Stimulated activated CD4-positive, alpha-beta T cell treated with anti-CD3 and anti-CD28 coated beads, Interleukin-4, amount 100 ng/mL, for 4 hours (primary cell): ENCODE measurements around the gene AGFG2.

ENCODE experiments used
- DNase-seq, 2 experiments: peaks; one replicate each; pipeline ENCODE4 v3.0.0-alpha.2; 2020

The AGFG2 gene

DNA sequence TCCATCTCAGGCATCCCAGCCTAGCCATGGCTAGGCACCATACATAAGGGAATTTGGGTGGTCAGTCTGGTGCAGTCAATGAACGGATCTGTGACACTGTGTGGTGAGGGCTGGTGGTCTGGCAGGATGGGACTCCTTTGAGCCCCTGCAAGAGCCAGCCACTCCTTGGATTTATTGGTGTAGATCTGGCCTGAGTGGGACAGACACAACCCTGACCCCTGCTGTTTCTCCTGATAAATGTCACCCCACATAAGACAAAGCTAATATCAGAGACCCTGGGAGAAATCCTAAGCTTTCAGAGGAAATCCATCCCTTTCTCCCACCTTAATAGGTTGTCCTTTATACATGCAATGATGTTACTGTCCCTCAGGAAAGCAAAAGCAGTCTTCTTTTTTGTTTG, 49.4 kb downstream of the AGFG2 start:
- no peak for DNase-seq

DNA sequence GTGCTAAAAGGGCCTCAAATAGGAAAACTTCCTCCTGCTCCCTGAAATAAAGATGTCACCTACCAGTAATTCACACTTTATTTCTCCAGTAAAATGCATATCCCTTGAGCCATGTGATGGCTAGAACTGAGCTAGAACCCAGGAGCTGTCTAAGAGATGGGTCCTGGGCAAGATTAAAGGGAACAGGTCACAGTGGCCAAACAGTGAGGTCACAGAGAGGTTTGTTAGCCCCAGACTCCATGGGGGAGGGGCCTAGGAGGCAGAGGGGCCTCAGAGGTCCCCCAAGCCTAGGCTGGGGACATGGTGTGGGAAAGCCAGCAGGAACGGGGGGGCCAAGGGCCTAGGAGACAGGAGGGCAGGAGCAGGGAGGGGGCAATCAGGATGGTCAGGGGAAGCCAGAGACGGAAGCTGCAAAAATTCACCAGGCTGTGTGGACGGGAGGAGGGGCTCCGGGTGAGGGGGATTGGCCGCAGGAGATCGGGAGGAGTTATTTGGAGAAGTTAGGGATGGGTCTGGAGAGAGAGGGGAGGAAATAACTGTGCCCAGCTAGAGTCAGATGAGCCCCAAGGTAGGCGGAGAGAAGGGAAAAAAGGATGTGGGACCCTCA, 50.4 kb downstream of the AGFG2 start:
- no peak for DNase-seq

DNA sequence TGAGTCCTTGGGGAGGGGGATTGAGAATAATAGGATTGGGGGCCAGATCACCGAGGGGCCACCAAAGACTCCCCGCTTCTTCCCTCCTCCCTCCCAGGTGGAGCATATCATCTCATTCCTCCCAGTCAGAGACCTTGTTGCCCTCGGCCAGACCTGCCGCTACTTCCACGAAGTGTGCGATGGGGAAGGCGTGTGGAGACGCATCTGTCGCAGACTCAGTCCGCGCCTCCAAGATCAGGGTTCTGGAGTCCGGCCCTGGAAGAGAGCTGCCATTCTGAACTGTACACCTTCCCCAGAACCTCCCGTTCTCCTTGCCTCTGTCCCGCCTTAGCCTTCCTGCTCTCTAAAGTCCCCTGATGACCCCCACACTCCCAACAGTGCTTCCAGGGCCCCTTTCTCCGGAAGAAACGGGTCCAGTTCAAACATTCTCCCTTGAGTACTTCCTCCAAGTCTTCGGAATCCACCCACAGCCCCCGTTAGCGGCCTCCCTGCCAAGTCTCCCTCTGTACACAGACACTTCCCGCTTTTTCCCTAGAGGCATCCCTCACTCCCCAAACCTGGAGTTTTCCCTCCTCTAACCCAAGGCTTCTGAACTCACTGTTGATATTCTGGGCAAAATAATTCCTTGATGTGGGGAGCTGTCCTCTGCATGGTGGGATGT, 51.2 kb downstream of the AGFG2 start:
- no peak for DNase-seq

DNA sequence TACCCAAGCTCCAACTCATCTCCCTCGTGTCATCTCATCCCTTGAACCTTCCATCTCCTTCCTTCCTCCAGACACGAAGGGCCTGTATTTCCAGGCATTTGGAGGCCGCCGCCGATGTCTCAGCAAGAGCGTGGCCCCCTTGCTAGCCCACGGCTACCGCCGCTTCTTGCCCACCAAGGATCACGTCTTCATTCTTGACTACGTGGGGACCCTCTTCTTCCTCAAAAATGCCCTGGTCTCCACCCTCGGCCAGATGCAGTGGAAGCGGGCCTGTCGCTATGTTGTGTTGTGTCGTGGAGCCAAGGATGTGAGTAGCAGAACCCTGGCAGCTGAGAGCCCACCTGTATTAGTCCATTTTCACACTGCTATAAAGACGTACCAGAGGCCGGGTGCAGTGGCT, 52.6 kb downstream of the AGFG2 start:
- no peak for DNase-seq

DNA sequence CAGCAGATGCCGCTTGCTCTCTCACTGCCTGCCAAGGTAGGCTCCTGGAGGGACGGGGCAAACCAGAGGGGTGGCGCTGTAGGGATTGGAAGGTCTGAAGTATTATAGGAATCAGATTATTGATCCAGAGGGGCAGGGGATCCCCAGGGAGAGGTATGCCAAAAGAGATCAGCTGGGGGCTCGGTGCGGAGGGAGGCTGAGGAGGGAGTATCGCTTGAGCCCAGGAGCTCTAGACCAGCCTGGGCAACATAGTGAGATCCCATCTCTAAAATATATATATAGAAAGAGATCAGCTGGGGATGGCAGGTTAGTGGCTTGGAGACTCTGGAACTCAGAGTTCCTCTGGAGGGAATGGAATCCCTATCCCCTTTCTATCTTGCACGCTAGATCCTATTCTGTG, 56.2 kb downstream of the AGFG2 start:
- DNase-seq, result no peak

DNA sequence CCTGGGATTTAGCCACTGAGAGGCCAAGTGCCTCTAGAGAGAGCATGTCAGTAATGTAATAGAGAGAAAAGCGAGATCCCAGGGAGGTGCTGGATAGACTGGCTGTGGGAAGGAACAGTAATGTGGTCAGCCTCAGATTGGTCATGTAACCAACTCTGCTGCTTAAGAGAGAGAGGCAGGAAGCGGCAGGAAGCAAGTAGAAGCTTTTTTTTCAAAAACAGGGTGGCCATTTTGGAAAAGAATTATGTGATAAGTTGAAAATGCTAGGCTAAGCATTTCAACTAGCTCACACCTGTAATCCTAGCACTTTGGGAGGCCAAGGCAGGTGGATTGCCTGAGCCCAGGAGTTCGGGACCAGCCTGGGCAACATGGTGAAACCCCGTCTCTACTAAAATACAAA, 59.4 kb downstream of the AGFG2 start:
- no peak for DNase-seq

DNA sequence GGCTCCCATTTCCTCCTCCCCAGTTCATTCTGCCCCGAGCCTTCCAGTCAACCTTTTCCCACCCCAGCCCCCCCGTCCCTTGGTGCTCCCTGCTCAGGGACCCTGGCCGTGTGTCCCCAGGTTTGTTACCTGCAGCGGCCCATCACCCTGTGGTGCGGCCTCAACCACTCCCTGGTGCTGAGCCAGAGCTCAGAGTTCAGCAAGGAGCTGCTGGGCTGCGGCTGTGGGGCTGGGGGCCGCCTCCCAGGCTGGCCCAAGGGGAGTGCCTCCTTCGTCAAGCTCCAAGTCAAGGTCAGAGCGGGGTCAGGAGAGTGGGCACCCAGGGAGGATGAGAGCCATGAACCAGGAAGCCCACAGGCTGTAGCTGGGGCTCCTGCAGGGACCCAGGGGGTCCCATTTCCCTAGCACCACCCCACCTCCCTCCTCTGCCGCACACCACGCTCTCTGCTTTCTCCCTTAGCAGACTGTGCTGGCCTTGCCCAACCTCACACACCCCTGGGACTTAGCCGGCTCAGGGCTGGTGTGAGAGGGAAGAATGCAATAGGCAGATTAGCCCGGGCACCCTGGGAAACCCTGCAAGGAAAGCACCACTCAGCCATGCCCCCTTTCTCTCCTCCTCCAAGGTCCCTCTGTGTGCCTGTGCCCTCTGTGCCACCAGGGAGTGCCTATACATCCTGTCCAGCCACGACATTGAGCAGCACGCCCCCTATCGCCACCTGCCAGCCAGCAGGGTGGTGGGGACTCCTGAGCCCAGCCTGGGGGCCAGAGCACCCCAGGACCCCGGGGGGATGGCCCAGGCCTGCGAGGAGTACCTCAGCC, 61.1 kb downstream of the AGFG2 start:
- no peak for DNase-seq

DNA sequence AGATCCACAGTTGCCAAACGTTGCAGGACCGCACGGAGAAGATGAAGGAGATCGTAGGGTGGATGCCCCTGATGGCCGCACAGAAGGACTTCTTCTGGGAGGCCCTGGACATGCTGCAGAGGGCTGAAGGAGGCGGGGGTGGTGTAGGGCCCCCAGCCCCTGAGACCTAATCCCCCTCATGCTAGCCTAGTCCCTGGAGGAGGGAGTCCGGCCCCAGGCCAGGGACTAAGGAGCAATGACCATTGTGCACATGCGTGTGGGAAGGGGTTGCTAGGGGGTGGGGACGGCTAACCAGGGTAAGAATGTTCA, 61.7 kb downstream of the AGFG2 start:
- no peak for DNase-seq

DNA sequence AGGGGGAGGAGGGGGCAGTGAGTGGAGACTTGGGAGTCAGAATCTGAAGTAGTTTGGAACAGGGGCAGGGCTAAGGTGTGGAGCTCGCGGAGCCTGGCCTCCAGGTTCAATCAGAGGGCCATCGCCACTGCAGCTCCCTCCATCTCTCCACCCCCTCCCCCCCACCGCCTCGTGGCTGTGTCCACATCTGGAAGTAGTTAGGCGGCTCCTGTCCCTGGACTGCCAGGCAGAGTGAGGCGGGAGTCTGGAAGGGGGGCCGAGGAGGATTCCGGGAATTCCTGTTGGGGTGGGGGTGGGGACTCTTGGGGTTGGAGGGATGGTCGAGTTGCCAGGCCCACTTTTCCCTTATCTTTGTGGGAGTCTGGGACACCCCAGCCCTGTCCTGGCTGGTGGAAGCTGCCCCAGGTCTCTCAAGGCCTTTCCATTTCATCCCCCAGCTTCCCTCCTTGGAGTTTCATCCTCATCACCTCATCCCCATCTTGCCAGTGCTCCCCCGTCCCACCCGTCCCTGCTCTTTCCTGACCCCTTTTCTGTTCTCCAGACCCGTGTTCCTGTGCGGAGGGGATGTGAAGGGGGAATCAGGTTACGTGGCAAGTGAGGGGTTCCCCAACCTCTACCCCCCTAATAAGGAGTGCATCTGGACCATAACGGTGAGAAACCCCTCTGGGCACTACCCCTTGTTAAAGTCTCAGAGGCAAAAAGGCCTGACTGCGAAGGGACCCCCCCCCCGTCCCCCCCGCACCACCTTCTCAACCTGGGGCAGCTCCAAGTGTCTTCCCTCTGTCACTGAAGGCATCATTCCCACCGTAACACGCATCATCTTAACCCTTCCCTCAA, 64.1 kb downstream of the AGFG2 start:
- DNase-seq, result no peak

DNA sequence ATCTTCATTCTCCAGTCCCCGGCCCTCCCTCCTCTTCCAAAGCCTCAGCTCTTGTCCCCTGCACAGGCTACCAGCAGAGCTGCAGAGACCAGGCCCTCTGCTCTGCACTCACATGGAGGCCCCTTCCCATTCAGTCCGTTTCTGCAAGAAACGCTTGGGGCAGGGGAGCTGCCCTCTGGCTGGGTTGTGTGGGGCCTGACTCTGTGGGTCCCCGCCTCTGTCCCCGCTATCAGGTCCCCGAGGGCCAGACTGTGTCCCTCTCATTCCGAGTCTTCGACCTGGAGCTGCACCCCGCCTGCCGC, 64.7 kb downstream of the AGFG2 start:
- no peak for DNase-seq

DNA sequence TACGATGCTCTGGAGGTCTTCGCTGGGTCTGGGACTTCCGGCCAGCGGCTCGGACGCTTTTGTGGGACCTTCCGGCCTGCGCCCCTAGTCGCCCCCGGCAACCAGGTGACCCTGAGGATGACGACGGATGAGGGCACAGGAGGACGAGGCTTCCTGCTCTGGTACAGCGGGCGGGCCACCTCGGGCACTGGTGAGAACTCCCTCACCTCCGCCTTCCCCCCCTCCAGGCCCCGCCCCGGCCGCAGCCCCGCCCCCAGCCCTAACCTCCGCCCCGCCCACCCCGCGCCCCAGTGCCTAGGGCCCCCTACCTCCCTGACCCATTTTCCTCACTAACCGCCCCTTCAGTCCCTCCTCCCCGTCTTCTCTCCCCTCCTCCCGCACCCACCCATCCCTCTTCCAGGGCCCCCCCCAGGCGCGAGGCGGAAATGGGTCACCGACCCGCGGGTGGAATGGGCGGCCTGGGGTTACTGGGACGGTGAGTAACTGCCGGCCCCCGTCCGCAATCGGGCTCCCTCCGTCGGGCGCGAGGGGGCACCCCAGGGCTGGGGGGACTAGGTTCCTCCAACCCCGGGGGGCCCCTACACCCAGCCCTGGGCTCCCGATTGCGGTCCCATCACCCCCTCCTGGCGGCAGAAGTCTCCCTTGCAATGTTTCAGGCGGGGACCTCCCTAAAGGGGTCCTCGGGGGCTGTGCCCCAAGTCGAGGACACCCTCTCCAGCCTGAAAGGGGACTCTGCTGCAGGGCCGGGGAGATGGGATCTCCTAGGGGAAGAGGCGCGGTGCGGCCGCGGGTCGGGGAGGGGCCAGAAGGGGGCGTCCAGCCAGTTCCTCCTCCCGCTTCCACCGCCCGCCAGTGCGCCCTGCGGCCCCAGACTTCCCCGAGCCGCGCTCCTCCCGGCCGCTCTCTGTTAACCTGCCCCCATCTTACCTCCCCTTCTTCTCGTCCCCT, 65.3 kb downstream of the AGFG2 start:
- peak; percentile 58 to 69 for DNase-seq

DNA sequence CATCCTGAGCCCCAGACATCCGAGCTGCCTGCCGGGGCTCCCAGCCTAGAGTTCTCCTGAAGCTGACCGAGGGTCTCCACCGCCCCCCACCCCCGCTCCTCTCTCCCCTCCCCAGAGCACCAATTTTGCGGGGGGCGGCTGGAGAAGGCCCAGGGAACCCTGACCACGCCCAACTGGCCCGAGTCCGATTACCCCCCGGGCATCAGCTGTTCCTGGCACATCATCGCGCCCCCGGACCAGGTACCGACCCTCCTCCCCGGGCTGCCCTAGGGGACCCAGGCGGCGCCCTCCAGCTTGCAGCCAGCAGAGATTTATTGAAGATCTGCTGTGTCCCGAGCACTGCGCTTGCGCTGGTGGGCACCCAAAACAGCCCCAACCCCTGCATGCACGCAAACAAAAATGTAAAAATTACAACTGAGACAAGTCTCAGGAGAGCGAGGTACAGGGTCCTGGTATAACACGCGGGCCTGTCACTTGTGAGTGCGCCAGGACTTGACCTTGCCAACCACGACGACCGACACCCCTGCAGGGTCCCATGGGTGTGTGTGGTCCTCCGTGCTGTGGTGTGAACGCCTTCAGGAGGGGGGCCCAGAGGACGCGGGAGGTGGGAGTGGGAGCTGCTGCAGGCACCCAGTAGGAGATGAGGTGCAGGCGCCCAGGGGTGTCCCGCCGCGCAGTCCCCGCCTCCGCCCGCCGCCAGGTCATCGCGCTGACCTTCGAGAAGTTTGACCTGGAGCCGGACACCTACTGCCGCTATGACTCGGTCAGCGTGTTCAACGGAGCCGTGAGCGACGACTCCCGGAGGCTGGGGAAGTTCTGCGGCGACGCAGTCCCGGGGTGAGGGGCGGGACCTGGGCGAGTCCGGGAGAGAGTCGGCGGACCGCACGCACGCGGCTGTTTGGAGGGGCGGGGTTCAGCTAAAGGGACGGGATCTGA, 66.2 kb downstream of the AGFG2 start:
- no peak for DNase-seq

DNA sequence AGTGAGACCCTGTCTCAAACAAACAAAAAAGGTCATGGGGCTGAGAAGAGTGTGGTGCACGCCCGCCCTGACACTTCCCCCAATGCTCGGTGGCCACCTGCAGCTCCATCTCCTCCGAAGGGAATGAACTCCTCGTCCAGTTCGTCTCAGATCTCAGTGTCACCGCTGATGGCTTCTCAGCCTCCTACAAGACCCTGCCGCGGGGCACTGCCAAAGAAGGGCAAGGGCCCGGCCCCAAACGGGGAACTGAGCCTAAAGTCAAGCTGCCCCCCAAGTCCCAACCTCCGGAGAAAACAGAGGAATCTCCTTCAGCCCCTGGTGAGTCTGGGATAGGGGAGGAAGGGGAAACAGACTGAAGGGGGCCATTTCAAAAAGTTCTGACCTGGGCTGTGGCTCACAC, 67.3 kb downstream of the AGFG2 start:
- DNase-seq, result no peak

DNA sequence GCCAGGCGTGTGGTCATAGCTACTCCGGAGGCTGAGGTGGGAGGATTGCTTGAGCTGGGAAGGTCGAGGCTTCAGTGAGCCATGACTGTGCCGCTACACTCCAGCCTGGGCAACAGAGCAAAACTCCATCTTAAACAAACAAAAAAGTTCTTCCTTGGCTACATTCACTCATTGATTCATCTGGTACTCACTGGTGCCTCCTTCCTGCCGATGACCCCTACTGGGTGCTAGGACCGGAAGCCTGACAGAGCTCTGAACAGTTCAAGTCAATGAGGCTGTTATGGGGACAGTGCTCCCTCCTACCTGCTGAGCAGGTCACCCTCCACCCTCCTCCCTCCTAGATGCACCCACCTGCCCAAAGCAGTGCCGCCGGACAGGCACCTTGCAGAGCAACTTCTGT, 68.1 kb downstream of the AGFG2 start:
- DNase-seq, result no peak

DNA sequence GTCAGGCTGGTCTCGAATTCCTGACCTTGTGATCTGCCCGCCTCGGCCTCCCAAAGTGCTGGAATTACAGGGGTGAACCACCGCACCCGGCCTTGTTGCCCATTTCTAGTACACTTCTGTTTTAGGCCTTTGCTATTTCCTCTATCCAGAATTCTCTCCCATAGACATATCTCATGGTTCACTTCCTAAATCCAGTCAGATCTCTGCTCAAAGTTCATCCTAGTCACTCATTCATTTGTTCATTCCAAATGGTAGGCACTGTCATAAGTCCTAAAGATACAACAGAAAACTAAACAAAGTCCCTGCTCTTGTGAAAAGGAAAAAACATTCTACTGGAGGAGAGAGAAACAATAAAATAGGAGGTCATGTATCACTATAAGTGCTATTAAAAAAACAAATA, 71.0 kb downstream of the AGFG2 start:
- no peak for DNase-seq

DNA sequence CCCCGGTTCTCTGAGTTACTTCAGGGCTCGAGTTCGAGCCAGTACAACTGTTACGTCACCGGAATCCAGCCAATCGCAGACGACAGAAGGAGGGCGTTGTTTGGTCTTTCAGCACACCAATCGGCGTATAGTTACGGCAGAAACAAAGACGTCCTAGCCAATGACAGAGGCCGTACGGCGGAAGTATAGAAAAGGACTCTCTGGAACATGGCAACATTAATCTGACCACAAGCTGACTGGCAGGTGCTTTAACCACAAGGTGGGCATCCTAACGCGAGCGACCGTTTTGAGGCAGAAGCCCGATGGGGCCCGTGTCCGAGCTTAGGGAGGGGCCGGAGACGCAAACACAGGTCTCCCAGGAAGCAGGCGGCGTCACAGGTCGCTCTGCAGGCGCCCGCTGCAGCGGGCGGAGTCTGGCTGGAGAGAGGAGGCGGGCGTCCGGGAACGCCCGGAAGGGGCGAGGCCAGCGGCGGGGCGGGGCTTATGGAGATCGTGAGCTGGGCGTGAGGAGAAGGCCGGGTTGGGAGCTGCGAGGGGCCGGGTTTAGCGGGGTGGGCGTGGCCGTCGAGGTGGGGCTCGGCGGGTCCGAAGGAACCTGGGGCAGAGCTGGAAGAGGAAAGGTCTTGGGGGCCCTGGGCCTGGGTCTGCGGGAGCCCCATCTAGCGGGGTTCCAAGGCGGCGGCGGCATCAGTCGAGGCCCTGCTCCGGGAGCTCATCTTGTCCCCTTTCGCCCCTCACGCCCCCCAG, 73.2 kb downstream of the AGFG2 start, which contains the start of gene MOSPD3:
Gene MOSPD3 (plus strand): TSS at position 558 of the 747 bp plus-strand sequence. CDS start 252 bp downstream, outside the sequence.
- DNase-seq, result peak; percentile 96 to 98

DNA sequence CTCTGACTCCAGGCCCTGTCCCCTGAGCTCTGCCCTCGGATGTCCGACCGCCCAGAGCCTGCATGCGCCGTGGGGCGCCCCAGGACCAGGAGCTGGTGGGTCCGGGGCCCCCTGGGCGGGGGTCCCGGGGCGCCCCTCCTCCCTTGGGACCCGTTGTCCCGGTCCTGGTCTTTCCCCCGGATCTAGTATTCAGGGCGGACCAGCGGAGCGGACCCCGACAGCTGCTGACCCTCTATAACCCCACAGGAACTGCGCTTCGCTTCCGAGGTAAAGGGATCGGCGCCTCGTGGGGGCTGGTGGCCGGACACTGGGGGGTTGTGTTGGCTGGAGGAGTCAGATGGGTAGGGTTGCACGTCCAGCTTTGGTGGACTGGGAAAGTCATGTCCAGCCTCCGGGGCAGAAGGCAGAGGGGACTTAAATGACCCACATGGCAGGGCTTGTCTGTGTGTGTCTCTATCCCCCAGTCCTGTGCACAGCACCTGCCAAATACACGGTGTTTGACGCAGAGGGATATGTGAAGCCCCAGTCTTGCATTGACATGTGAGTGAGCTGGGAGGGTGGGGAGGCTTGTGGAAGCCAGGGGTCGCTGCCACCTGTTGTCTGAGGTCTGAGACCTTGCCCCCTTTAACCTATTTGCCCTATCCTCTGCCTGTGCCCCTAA, 73.9 kb downstream of the AGFG2 start:
- DNase-seq, result no peak

DNA sequence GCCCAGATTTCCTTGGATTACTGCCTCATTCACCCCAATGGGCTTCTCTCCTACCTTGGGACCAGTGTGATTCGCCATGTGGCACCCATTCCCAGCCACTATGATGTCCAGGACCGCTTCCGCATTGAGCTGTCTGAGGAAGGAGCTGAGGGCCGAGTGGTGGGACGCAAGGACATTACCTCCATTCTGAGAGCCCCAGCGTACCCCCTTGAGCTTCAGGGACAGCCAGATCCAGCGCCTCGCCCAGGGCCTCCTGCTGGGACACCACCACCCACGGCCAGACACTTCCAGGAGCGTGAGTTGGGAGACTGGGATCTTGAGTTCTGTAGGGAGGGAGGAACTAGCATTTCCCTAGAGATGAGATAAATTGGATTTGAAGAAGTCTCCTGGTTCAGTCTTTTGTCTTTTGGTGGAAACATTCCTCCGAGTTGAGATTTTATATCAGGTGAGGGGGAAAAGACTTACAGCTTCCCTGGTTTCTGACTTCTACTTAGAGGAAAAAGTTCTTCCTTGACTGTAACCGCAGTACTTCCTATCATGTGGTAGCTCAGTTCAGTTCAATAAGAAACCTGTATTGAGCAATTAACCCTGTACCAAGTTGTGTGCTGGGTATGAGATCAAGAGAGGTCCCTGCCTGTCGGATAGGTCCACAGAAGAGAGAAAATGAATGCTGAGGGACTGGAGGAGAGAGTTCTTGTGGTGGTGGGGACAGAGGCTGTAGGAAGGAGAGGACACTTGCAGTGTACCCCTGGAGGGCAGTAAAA, 74.6 kb downstream of the AGFG2 start:
- no peak for DNase-seq

DNA sequence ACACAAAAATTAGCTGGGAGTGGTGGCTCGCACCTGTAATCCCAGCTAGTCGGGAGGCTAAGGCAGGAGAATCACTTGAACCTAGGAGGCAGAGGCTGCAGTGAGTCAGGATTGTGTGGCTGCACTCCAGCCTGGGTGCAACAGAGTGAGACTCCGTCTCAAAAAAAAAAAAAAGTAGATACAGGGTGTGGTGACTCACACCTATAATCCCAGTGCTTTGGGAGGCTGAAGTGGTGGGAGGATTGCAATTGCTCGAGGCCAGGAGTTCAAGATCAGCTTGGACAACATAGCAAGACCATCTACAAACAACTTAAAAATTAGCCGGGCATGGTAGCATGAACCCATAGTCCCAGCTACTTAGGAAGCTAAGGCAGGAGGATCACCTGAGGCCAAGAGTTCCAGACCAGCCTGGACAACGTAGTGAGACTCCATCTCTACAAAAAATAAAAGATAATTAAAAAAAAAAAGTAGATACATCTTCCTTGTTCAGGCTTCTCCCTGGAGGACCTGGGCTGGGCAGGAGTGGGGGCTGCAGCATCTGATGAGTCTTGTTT, 75.4 kb downstream of the AGFG2 start:
- DNase-seq, result no peak
